ENCODE results near the gene ATP9A.

GRCh38 chr20:51596668-51597388 lies 171.4 kb downstream of the ATP9A start:
- no peak for TF ChIP-seq CTCF (IDR thresholded peaks at IDR 0.05; ENCODE audit: low read length)
- no peak for TF ChIP-seq EZH2 (IDR thresholded peaks at IDR 0.05; ENCODE audit: borderline replicate concordance, low read length)
